GM20431 (cell line): ENCODE data around the gene ELK4.

Experiments used
- in situ Hi-C: fragments of 300-500 bp; cut with MseI, MboI; formaldehyde crosslinking; loops from one replicate; pipeline ENCODE4 v1.15.0; 2020; ENCODE audit warnings: low sequenced_read_pairs; ENCODE audit not compliant: unreplicated experiment

ELK4 gene

GRCh38 chr1:205571747-205572146, 60.1 kb downstream of the ELK4 start:
- in situ Hi-C loops, result no loop called here

GRCh38 chr1:205570796-205571537, 60.8 kb downstream of the ELK4 start:
- in situ Hi-C loops, result no loop called here

- in situ Hi-C loops, result no loop called here
Observed at GRCh38 chr1:205570173-205570501, 61.7 kb downstream of the ELK4 start.

- in situ Hi-C loops, result no loop called here
Observed at GRCh38 chr1:205569411-205570172, 62.2 kb downstream of the ELK4 start.

- in situ Hi-C loops, result no loop called here
Observed at GRCh38 chr1:205568469-205569361, 63.1 kb downstream of the ELK4 start.

- in situ Hi-C loops, result no loop called here
Observed at GRCh38 chr1:205568135-205568468, 63.7 kb downstream of the ELK4 start.

GRCh38 chr1:205567716-205568115, 64.1 kb downstream of the ELK4 start:
- in situ Hi-C loops, result no loop called here

- in situ Hi-C loops, result no loop called here
Observed at GRCh38 chr1:205565799-205566198, 66.0 kb downstream of the ELK4 start.

GRCh38 chr1:205563927-205564441, 67.8 kb downstream of the ELK4 start:
- in situ Hi-C loops, result no loop called here

GRCh38 chr1:205561501-205562203, 70.2 kb downstream of the ELK4 start:
- in situ Hi-C loops, result no loop called here
